Upper lobe of right lung (tissue), 1 donor: ENCODE results near the gene TOMM5. TPM values are rescaled to one million over a fixed set of nuclear protein-coding genes. Genes with fewer than 3 reads are reported as not detected.

Experiments
- ATAC-seq: fragments of 200-7000 bp; cut with Tn5 transposase; one replicate; pipeline ENCODE4 v1.9.1; 2020; ENCODE audit warnings: mild to moderate bottlenecking, moderate library complexity
- DNase-seq: peaks from one replicate; pipeline ENCODE4 v3.0.0-alpha.2; 2020
- H3K27ac ChIP-seq: fragments of 200-600 bp; one replicate; pipeline ENCODE4 v1.8.0; 2022
- H3K27me3 ChIP-seq: fragments of 200-600 bp; one replicate; pipeline ENCODE4 v1.8.0; 2022; ENCODE audit warnings: mild to moderate bottlenecking
- H3K36me3 ChIP-seq: fragments of 200-600 bp; one replicate; pipeline ENCODE4 v1.8.0; 2022
- H3K4me1 ChIP-seq: fragments of 200-600 bp; one replicate; pipeline ENCODE4 v1.8.0; 2022
- H3K4me3 ChIP-seq: fragments of 200-600 bp; one replicate; pipeline ENCODE4 v1.8.0; 2022; ENCODE audit warnings: mild to moderate bottlenecking
- H3K9me3 ChIP-seq: fragments of 200-600 bp; one replicate; pipeline ENCODE4 v1.8.0; 2022
- intact Hi-C: fragments of 100-400 bp; cut with DNase I; formaldehyde crosslinking; loops from one replicate; pipeline ENCODE4 v1.11.0; 2022
- total RNA-seq: library from RNA; stranded (reverse); fragmentation: NEBNext Ultra II Directional; extraction: Animal tissue kit (Norgen Biotek cat#: 25700); gene quantifications from one replicate; pipeline ENCODE4 v1.2.1, GENCODE V29; 2021
- TF ChIP-seq, protein P1 (sequence below): fragments of 200-600 bp; IDR thresholded peaks from one replicate; pipeline ENCODE4 v1.8.0; 2022; ENCODE audit warnings: antibody characterized with exemption
- donor health status: DM: no; HTN: yes; CAD: no; lungs with severe emphysema.

The TOMM5 gene
- total RNA-seq, 1 donor from 2014 or later = 60.7 TPM

DNA sequence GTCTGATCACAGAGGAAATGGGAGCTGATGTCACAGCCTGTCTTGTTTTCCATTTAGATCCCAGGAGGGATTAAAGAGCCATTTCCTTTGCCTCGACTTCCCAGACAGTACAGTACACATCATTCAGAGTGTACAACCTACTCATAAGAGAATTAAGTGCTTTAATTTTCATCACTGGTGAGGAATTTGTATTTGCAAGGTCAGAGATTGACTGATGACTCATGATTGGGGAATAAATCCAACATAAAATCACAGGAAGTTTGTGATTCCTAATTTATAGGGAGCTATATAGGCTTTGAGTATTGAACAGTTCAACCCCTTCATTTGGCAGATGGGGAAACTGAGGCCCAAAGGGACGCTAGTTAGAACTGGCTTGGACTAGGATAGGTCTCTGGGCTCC lies 4.1 kb upstream of the TOMM5 start:
- DNase-seq = no peak
- Histone ChIP-seq H3K4me1 (peaks cover 10% of the 10 kb centered on the region), H3K27me3 (peaks cover 5% of the 10 kb centered on the region), H3K36me3 (no peaks in the 10 kb centered on the region), H3K9me3 (no peaks in the 10 kb centered on the region), H3K4me3 (no peak overlapping the region), H3K27ac (no peak overlapping the region)
- ATAC-seq = no peak
- TF ChIP-seq, protein P1, sequence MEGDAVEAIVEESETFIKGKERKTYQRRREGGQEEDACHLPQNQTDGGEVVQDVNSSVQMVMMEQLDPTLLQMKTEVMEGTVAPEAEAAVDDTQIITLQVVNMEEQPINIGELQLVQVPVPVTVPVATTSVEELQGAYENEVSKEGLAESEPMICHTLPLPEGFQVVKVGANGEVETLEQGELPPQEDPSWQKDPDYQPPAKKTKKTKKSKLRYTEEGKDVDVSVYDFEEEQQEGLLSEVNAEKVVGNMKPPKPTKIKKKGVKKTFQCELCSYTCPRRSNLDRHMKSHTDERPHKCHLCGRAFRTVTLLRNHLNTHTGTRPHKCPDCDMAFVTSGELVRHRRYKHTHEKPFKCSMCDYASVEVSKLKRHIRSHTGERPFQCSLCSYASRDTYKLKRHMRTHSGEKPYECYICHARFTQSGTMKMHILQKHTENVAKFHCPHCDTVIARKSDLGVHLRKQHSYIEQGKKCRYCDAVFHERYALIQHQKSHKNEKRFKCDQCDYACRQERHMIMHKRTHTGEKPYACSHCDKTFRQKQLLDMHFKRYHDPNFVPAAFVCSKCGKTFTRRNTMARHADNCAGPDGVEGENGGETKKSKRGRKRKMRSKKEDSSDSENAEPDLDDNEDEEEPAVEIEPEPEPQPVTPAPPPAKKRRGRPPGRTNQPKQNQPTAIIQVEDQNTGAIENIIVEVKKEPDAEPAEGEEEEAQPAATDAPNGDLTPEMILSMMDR = no peak
- intact Hi-C loops = no loop called here

DNA sequence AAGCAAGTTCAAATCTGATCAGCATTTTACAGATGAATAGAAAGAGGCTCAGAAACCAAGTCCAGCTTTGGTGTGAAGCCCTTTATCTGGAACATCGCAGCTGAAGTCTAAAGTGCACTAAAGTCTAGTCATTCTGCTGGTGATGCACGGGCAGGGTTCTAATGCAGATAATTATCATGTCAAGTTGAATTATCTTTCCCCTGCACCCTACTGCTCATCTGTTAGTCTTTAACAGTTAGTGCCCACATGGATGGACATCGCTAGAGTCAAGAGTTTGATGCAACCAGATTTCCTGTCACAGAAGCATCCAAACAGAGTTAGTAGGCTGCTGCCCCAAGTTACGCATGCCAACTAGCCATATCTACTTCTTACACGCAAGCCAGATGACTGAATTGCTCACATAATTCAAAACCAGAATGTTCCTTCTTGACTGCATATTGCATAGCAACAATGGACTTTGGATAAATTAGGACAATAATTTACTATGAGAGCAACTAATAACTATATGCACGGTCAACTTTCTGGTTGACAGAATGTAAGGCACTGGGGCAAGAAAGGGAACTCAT lies 1.6 kb upstream of the TOMM5 start:
- Histone ChIP-seq H3K27ac (no peak overlapping the region), H3K9me3 (no peaks in the 10 kb centered on the region), H3K36me3 (no peaks in the 10 kb centered on the region), H3K4me3 (no peak overlapping the region), H3K4me1 (peaks cover 26% of the 10 kb centered on the region), H3K27me3 (peaks cover 5% of the 10 kb centered on the region)
- ATAC-seq (no peak), DNase-seq (no peak)
- TF ChIP-seq, protein P1 = no peak
- intact Hi-C loops = no loop called here

DNA sequence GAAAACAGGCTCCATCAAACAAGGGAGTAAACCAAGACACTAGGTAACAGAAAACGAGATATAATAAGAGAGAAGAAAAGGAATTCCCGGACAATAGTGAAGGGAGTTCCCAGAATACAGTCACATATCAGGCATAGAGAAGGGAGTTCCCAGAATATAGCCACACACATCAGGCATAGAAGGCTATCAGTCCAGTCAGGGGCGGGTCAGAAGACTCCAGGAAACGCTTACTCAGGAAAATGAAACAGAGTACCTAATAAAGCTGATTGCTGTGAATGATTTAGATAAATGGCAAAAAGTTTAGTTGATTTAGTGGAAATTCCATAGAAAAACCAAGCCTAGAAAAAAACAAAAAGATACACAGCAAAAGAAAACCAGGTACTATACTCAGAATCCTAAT lies 4.9 kb downstream of the TOMM5 start:
- H3K9me3 ChIP-seq = no peaks in the 10 kb centered on the region
- peaks cover 59% of the 10 kb centered on the region for H3K36me3 ChIP-seq
- intact Hi-C loops = no loop called here
- peaks cover 19% of the 10 kb centered on the region for H3K4me1 ChIP-seq
- H3K27ac ChIP-seq = no peak overlapping the region
- TF ChIP-seq, protein P1 = no peak
- H3K4me3 ChIP-seq = no peak overlapping the region
- no peaks in the 10 kb centered on the region for H3K27me3 ChIP-seq
- no peak for DNase-seq
- ATAC-seq = no peak

DNA sequence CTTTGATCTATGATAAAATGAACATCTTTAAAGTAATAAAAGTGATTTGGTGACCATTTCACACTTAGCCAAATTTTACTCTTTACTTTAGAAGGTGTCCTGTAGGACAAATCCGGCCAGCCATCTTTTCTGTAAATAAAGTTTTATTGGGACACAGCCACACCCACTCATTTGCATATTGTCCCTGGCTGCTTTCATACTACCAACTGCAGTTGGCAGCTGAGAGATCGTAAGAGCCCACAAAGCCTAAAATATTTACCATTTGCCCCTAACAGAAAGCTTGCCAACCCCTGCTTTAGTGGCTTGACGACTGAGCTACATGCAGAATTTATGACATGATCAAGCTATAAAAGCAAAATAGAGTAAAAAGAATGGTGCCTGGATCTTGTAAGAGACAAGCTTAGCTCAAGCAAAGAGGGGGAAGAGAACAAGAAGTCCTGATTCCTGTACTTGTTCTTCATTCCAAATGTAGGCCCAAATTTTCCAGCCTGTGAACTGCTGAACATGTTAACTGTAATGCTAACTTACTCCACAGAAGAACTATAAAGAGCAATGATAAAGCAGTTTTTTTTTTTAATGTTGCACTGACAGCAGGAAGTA lies 8.8 kb downstream of the TOMM5 start:
- TF ChIP-seq, protein P1 = no peak
- intact Hi-C loops = no loop called here
- ATAC-seq (no peak), DNase-seq (no peak)
- H3K4me1 ChIP-seq = no peaks in the 10 kb centered on the region
- no peak overlapping the region for H3K4me3 ChIP-seq
- peaks cover 62% of the 10 kb centered on the region for H3K36me3 ChIP-seq
- no peak overlapping the region for H3K27ac ChIP-seq
- H3K27me3 ChIP-seq = no peaks in the 10 kb centered on the region
- no peaks in the 10 kb centered on the region for H3K9me3 ChIP-seq

DNA sequence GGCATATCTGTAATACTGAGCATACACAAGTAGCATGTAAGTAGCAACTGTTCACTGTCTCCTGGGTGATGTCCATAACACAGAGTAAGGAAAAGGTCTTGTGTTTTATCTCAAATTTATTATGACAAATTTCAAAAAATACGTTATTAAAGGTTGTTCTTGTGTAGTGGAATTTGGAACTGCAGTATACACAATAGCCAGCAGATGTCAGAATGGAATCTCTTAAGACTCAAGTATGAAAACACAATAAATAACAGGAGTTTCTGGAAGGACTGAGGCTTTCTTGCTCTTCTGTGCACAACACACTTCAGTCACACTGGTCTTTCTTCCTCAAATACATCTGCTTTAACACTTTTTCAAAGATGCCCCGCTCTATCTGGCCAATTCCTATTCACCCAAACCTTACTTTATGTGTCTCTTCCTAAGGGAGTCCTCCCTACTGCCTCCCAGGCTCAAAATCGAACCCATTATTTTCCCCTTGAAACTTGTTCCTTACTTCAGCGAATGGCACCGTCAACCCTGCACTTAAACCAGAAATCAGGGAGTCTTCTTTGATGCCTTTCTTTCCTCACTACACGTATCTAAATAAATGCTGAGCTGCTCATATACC lies 9.7 kb downstream of the TOMM5 start:
- Histone ChIP-seq H3K27ac (no peak overlapping the region), H3K4me3 (no peak overlapping the region), H3K27me3 (no peaks in the 10 kb centered on the region), H3K4me1 (no peaks in the 10 kb centered on the region), H3K36me3 (peaks cover 52% of the 10 kb centered on the region), H3K9me3 (no peaks in the 10 kb centered on the region)
- no peak for DNase-seq
- intact Hi-C loops = no loop called here
- peak; percentile 71 for ATAC-seq
- TF ChIP-seq, protein P1 = peak; percentile 71
